Keratinocyte (primary cell): ENCODE measurements around the gene ZSCAN25.

Source experiments
- CTCF ChIP-seq, 3 experiments: IDR thresholded peaks in 1 of 3; conservative IDR thresholded peaks in 1 of 3; optimal IDR thresholded peaks in 1 of 3; 2 replicates in 2 of 3; 3 replicates in 1 of 3; pipeline versions ENCODE3 to v1.5.1; 2011; ENCODE audit warnings: low read length in 3 of 3, mild to moderate bottlenecking in 3 of 3, moderate library complexity in 2 of 3, control low read depth in 1 of 3, inconsistent platforms in 1 of 3; ENCODE audit not compliant: insufficient read depth in 2 of 3; ENCODE audit errors: extremely low read depth in 1 of 3
- EZH2 ChIP-seq: IDR thresholded peaks from one replicate; pipeline ENCODE4 v1.6.1; 2012; ENCODE audit warnings: inconsistent platforms, mild to moderate bottlenecking, low read length, moderate library complexity

GRCh38 chr7:99606531-99606930 lies 10.2 kb upstream of the ZSCAN25 start:
- TF ChIP-seq CTCF (optimal IDR thresholded peaks at IDR 0.05 in 1 of 3, IDR thresholded peaks at IDR 0.05 in 1 of 3, conservative IDR thresholded peaks at IDR 0.05 in 1 of 3; ENCODE audit: extremely low read depth in 1 of 3, insufficient read depth in 2 of 3, low read length in 3 of 3) = no peak
- no peak for TF ChIP-seq EZH2
